Glutamatergic neuron (in vitro differentiated cells): ENCODE data around the gene EN2. TPM values are rescaled to one million over a fixed set of nuclear protein-coding genes. Genes with fewer than 3 reads are reported as not detected.

Experiments used
- DNase-seq: peaks from one replicate; pipeline ENCODE4 v3.0.0; 2022
- H3K27ac Mint-ChIP-seq: one replicate; pipeline ENCODE4 v1.8.0; 2020; ENCODE audit warnings: mild to moderate bottlenecking, mixed read lengths, inconsistent platforms; ENCODE audit not compliant: unreplicated experiment
- H3K27me3 Mint-ChIP-seq: one replicate; pipeline ENCODE4 v1.8.0; 2020; ENCODE audit warnings: mild to moderate bottlenecking, moderate library complexity, mixed read lengths, inconsistent platforms; ENCODE audit not compliant: unreplicated experiment
- H3K36me3 Mint-ChIP-seq: one replicate; pipeline ENCODE4 v1.8.0; 2020; ENCODE audit warnings: mild to moderate bottlenecking, mixed read lengths, inconsistent platforms; ENCODE audit not compliant: unreplicated experiment
- H3K4me1 Mint-ChIP-seq: one replicate; pipeline ENCODE4 v1.8.0; 2020; ENCODE audit warnings: mild to moderate bottlenecking, low read depth, mixed read lengths, inconsistent platforms; ENCODE audit not compliant: unreplicated experiment
- H3K4me3 Mint-ChIP-seq: one replicate; pipeline ENCODE4 v1.8.0; 2020; ENCODE audit warnings: mild to moderate bottlenecking, mixed read lengths, inconsistent platforms; ENCODE audit not compliant: unreplicated experiment
- H3K9me3 Mint-ChIP-seq: one replicate; pipeline ENCODE4 v1.8.0; 2020; ENCODE audit warnings: mild to moderate bottlenecking, moderate library complexity, mixed read lengths, inconsistent platforms; ENCODE audit not compliant: unreplicated experiment
- total RNA-seq: library from RNA; stranded (reverse); fragmentation: NEBNext Ultra II Directional; extraction: Animal tissue kit (Norgen Biotek cat#: 25700); gene quantifications from one replicate; pipeline ENCODE4 v1.2.1, GENCODE V29; 2021; ENCODE audit not compliant: unreplicated experiment
- TF ChIP-seq, protein P1 (sequence below): fragments of 200-600 bp; sonication (generic); IDR thresholded peaks from one replicate; pipeline ENCODE4 v1.5.0; 2021; ENCODE audit not compliant: partially characterized antibody, unreplicated experiment

The EN2 gene
- total RNA-seq, 1 donor from 2014 or later: 0.20 TPM

DNA sequence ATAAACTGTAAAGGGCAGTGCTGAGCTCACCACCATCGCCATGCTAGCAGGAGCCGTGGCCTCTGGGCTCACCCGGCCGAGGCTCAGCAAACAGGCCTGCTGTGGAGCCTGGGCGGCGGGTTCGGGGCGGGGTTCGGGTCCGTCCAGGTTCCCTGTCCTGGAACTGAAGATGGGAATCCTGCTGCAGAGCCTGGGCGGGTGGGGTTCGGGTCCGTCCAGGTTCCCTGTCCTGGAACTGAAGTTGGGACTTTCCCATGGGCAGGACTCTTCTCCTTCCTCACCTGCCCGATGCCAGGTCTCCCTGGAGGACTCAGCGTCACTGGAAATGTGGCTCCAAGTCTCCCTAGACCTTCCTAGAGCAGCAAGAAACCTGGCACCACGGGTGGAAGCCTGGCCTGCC is 36.6 kb downstream of the EN2 start:
- peaks cover 8% of the 10 kb centered on the region for H3K27me3 Mint-ChIP-seq
- no peak overlapping the region for H3K4me3 Mint-ChIP-seq
- H3K36me3 Mint-ChIP-seq: no peaks in the 10 kb centered on the region
- peaks cover 2% of the 10 kb centered on the region for H3K9me3 Mint-ChIP-seq
- H3K27ac Mint-ChIP-seq: no peak overlapping the region
- H3K4me1 Mint-ChIP-seq: peaks cover 10% of the 10 kb centered on the region
- TF ChIP-seq, protein P1, sequence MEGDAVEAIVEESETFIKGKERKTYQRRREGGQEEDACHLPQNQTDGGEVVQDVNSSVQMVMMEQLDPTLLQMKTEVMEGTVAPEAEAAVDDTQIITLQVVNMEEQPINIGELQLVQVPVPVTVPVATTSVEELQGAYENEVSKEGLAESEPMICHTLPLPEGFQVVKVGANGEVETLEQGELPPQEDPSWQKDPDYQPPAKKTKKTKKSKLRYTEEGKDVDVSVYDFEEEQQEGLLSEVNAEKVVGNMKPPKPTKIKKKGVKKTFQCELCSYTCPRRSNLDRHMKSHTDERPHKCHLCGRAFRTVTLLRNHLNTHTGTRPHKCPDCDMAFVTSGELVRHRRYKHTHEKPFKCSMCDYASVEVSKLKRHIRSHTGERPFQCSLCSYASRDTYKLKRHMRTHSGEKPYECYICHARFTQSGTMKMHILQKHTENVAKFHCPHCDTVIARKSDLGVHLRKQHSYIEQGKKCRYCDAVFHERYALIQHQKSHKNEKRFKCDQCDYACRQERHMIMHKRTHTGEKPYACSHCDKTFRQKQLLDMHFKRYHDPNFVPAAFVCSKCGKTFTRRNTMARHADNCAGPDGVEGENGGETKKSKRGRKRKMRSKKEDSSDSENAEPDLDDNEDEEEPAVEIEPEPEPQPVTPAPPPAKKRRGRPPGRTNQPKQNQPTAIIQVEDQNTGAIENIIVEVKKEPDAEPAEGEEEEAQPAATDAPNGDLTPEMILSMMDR: no peak
- no peak for DNase-seq

DNA sequence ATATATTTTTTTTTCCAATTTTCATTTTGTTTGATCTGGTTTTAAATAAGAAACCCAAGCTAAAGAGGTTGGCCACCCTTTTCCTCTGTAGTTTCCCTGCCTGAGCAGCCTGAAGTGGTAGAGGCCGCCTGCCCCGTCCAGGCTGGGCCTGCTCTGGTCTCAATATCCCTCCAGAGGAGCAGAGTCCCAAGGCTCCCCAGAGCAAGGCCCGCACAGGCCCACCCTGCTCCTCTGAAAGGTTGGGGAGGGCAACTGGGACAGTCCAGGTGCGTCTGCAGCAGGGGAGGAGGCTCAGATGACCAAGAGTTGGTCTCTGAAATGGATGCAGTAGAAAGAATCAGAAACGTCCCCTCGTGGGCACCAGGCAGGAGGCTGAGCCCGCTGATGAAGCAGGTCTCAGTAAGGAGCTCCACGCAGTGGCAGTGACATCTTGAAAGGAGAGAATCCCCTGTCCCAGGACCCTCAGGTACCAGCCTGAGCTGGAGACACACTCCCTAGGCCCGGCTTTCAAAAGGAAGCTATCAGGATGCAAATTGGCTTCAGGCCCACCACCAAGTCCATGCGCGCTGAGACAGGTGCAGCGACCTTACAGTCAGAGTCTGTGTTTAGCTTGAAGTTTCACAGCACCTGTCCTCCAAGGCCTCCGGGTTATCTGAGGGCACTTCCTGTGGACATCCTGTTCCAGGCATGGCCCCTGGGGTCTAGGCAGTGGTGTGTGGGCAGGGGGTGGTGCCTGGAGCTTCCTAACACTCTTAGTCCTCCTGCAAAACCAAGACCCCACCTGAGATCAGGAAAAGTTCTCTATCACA is 37.7 kb downstream of the EN2 start:
- no peaks in the 10 kb centered on the region for H3K36me3 Mint-ChIP-seq
- peaks cover 2% of the 10 kb centered on the region for H3K9me3 Mint-ChIP-seq
- peaks cover 7% of the 10 kb centered on the region for H3K4me1 Mint-ChIP-seq
- DNase-seq: no peak
- H3K27me3 Mint-ChIP-seq: peaks cover 5% of the 10 kb centered on the region
- no peak overlapping the region for H3K27ac Mint-ChIP-seq
- TF ChIP-seq, protein P1: no peak
- no peak overlapping the region for H3K4me3 Mint-ChIP-seq

DNA sequence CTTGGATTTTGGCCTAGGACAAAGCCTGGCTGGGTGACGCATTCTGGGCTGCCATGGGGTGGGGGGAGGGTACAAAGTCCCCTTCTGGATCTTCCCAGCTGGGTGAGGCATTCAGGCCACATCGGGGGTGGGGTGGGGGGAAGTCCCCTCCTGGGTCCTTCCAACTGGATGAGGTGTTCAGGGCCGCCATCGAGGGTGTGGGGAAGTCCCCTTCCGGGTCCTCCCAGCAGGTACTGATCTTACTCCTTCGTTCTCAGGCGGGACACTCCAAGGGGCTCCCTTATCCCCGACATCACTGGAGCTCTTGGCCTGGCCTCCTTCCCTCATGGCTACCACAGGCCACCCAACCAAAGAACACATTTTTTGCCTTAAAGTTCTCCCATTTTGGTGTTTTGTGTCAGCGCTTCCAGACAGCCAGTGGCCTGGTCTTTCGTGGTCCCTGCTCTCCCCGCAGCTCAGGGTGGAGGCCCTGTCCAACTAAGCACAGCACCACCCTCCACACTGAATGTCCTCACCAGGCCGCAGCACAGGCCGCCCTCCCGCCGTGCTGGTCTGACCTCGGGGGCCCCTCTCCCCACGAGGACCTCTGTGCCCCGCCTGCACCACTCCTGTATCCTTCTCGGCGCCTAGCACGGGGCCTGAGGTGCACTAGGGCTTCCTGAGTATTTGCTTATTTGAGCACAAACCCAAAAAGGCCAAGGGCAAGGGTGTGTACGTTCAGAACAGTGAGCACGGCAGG is 38.5 kb downstream of the EN2 start:
- no peak overlapping the region for H3K27ac Mint-ChIP-seq
- no peaks in the 10 kb centered on the region for H3K36me3 Mint-ChIP-seq
- peaks cover 6% of the 10 kb centered on the region for H3K27me3 Mint-ChIP-seq

DNA sequence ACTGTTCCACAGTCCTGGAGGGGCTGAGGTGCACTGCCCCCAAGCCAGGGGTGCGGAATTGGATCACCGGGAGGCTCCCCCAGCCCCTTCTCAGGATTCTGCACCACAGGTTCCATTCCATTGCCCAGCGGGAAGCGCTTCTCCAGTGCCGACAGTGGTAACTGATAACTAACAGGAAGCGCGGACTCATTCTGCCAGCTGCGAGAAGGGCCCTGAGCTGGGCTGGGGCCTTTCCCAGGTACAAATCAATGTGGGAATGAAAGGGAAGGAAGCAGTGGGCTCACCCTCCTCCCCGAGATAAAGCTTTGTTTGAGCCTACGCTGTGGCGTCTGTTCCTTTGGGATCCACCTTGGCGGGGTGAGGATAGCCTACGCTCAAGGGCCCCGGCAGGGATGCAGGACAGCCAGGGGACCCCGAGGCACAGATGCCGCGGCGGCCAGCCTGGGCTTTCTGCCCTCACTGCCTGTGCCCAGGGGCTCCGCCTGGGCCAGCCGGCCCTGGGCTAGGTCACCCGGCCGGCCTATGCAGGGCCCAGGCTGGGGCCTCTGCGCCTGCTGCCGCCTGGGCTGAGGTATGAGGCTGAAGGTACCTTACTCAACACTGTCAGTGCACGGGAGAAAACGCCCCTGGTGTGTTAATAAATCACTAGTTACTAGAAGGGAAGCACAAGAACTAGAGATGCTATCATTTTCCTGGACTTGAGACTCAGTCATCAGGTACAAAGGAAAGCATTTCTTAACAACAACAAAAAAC is 39.4 kb downstream of the EN2 start:
- no peaks in the 10 kb centered on the region for H3K4me1 Mint-ChIP-seq
- TF ChIP-seq, protein P1: no peak
- H3K27ac Mint-ChIP-seq: no peak overlapping the region
- no peaks in the 10 kb centered on the region for H3K36me3 Mint-ChIP-seq
- peaks cover 6% of the 10 kb centered on the region for H3K27me3 Mint-ChIP-seq
- DNase-seq: no peak
- no peaks in the 10 kb centered on the region for H3K9me3 Mint-ChIP-seq
- no peak overlapping the region for H3K4me3 Mint-ChIP-seq

More for the DNA sequence above, 38.5 kb downstream of the EN2 start:
- TF ChIP-seq, protein P1: no peak
- H3K4me1 Mint-ChIP-seq: peaks cover 5% of the 10 kb centered on the region
- DNase-seq: no peak
- H3K4me3 Mint-ChIP-seq: no peak overlapping the region
- no peaks in the 10 kb centered on the region for H3K9me3 Mint-ChIP-seq
